Measurements from ENCODE around the gene RTL9.

DNA sequence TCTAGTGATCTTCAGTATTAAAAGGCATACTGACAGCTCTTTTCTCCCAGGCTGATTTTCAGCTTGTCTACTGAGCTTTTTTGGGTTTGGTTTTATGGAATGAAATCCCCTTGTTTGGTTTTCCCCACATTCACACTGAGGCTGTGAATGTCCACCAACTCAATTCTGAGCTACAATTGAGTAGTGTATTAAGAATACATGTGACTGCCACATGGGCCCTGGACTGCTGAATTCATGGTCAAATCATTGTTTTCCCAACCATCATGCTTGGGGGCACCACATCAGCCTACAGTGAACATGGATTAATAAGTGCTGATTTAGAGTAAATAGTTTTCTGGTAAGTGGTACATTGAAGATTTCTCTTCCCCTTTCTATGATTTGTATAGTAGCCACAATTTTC lies 32.4 kb downstream of the RTL9 start:
- TF ChIP-seq, protein P1, sequence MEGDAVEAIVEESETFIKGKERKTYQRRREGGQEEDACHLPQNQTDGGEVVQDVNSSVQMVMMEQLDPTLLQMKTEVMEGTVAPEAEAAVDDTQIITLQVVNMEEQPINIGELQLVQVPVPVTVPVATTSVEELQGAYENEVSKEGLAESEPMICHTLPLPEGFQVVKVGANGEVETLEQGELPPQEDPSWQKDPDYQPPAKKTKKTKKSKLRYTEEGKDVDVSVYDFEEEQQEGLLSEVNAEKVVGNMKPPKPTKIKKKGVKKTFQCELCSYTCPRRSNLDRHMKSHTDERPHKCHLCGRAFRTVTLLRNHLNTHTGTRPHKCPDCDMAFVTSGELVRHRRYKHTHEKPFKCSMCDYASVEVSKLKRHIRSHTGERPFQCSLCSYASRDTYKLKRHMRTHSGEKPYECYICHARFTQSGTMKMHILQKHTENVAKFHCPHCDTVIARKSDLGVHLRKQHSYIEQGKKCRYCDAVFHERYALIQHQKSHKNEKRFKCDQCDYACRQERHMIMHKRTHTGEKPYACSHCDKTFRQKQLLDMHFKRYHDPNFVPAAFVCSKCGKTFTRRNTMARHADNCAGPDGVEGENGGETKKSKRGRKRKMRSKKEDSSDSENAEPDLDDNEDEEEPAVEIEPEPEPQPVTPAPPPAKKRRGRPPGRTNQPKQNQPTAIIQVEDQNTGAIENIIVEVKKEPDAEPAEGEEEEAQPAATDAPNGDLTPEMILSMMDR (IDR thresholded peaks at IDR 0.05): no peak
- TF ChIP-seq POLR2A (IDR thresholded peaks at IDR 0.05): no peak
